Fibroblast of villous mesenchyme (primary cell): ENCODE data around the gene SLCO4A1. TPM values are rescaled to one million over a fixed set of nuclear protein-coding genes. Genes with fewer than 3 reads are reported as not detected.
"Not testable (repeated sequence)": the region's sequence is repeated elsewhere in the genome, so short reads cannot be mapped to it uniquely, and the experiment has no call there.

ENCODE experiments used
- DNase-seq: peaks from one replicate; pipeline ENCODE4 v3.0.0-alpha.2; 2010; ENCODE audit warnings: low read depth
- H3K4me3 ChIP-seq: 2 replicates; pipeline ENCODE4 v1.5.1; 2011; ENCODE audit warnings: low read depth, mild to moderate bottlenecking, low read length
- total RNA-seq: library from RNA; depleted of rRNA; stranded (reverse); fragments of >200 nt; gene quantifications from 2 replicates; pipeline ENCODE4 v1.2.3, GENCODE V29; 2012
- TF ChIP-seq, protein P1 (sequence below): IDR thresholded peaks from 2 replicates; pipeline ENCODE4 v1.5.1; 2012; ENCODE audit warnings: low read depth, mild to moderate bottlenecking, low read length; ENCODE audit not compliant: insufficient read depth

Gene SLCO4A1
- total RNA-seq, 1 donor: 3.0 TPM

GRCh38 chr20:62679978-62680589, 37.8 kb downstream of the SLCO4A1 start:
- no peak overlapping the region for H3K4me3 ChIP-seq
- TF ChIP-seq, protein P1, sequence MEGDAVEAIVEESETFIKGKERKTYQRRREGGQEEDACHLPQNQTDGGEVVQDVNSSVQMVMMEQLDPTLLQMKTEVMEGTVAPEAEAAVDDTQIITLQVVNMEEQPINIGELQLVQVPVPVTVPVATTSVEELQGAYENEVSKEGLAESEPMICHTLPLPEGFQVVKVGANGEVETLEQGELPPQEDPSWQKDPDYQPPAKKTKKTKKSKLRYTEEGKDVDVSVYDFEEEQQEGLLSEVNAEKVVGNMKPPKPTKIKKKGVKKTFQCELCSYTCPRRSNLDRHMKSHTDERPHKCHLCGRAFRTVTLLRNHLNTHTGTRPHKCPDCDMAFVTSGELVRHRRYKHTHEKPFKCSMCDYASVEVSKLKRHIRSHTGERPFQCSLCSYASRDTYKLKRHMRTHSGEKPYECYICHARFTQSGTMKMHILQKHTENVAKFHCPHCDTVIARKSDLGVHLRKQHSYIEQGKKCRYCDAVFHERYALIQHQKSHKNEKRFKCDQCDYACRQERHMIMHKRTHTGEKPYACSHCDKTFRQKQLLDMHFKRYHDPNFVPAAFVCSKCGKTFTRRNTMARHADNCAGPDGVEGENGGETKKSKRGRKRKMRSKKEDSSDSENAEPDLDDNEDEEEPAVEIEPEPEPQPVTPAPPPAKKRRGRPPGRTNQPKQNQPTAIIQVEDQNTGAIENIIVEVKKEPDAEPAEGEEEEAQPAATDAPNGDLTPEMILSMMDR: no peak
- no peak for DNase-seq

- H3K4me3 ChIP-seq: no peak overlapping the region
- TF ChIP-seq, protein P1: no peak
- DNase-seq: no peak
Observed at GRCh38 chr20:62682912-62683517, 40.7 kb downstream of the SLCO4A1 start.

GRCh38 chr20:62683660-62684322, 41.5 kb downstream of the SLCO4A1 start:
- not testable (repeated sequence) for DNase-seq

GRCh38 chr20:62684981-62685380, 42.7 kb downstream of the SLCO4A1 start:
- TF ChIP-seq, protein P1: no peak
- H3K4me3 ChIP-seq: no peak overlapping the region
- no peak for DNase-seq

More at GRCh38 chr20:62683660-62684322, 41.5 kb downstream of the SLCO4A1 start:
- not testable (repeated sequence) for H3K4me3 ChIP-seq

GRCh38 chr20:62685781-62686555, 43.7 kb downstream of the SLCO4A1 start:
- H3K4me3 ChIP-seq: no peak overlapping the region
- TF ChIP-seq, protein P1: no peak
- no peak for DNase-seq

GRCh38 chr20:62686869-62687830, 44.8 kb downstream of the SLCO4A1 start:
- DNase-seq: no peak
- TF ChIP-seq, protein P1: no peak
- no peak overlapping the region for H3K4me3 ChIP-seq
